Mesodermal cell (in vitro differentiated cells): ENCODE measurements around the gene ISCA1. TPM values are rescaled to one million over a fixed set of nuclear protein-coding genes. Genes with fewer than 3 reads are reported as not detected.

Source experiments
- H3K27ac ChIP-seq: 2 replicates; pipeline ENCODE4 v1.7.0; 2013; ENCODE audit warnings: mild to moderate bottlenecking, low read depth, low read length, moderate library complexity; ENCODE audit not compliant: severe bottlenecking
- H3K36me3 ChIP-seq: 2 replicates; pipeline ENCODE4 v1.7.1; 2013; ENCODE audit warnings: mild to moderate bottlenecking, low read length, moderate library complexity; ENCODE audit not compliant: control insufficient read depth, insufficient read depth
- H3K4me1 ChIP-seq: one replicate; pipeline ENCODE4 v1.7.1; 2013; ENCODE audit warnings: mild to moderate bottlenecking, low read length; ENCODE audit not compliant: insufficient read depth, control insufficient read depth, poor library complexity, severe bottlenecking
- H3K4me3 ChIP-seq: 2 replicates; pipeline ENCODE4 v1.7.0; 2013; ENCODE audit warnings: low read length, control low read depth, mild to moderate bottlenecking; ENCODE audit not compliant: insufficient read depth, poor library complexity, severe bottlenecking; ENCODE audit errors: extremely low read depth
- H3K9me3 ChIP-seq: 2 replicates; pipeline ENCODE4 v1.7.1; 2013; ENCODE audit warnings: mild to moderate bottlenecking, low read length, moderate library complexity; ENCODE audit not compliant: control insufficient read depth
- whole genome bisulfite sequencing, 2 experiments: methylation state at CpG; one replicate each; pipeline ENCODE4 v1.1.5; 2013; ENCODE audit warnings: missing lambda C conversion rate in 2 of 2; ENCODE audit not compliant: insufficient coverage in 2 of 2; 5-methylcytosine and 5-hydroxymethylcytosine counted together
- polyA plus RNA-seq, 2 experiments: library from polyadenylated mRNA; stranded (reverse); fragments of 50-300 nt; gene quantifications; one replicate each; pipeline ENCODE4 v1.2.3, GENCODE V29; 2013

The ISCA1 gene
- 34.9 TPM for polyA plus RNA-seq (2013, experiment 1 of 2)
- 31.5 TPM for polyA plus RNA-seq (2013, experiment 2 of 2)

DNA sequence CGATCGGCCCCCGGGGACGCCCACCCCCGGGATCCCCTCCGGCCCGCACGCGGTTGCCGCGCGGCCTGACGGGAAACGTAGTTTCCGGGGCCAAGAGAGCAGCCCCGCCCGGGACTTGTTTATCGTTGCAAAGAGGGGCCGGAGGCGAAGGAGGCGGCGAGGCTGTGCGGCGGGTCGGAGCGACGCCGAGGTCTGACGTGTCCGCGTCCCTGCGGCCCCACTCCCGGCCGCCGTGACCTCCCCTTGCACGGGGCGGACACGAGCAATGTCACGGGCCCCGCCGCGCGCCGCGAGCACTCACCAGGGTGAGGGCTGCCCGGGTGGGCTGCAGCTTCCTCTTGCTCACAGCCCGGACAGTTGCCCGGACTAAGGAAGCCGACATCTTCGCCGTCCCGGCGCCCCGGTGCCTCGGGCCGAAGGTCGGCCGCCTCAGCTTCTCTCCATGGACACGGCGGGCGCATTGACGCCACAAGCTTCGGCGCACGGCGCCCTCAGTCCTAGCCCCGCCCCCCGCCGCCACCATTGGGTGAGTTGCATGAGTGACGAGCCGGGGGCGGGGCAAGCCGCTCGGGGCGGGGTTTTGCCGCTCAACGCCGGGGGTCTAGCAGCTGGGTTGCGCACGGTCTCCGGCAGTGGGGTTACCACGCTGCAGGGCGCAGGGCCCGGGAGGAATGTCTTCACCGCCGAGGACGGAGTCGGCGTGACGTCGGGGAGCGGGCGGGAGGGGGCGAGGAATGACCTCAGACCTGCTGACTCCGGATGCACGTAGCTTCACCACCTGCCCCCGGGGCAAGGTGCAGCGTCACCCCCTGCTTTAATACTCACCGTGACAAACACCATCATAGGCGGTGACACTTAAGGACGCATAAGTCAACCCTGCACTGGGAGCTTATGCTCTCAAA, at the start of gene ISCA1:
Gene ISCA1 (minus strand): TSS at position 462 of the 902 bp plus-strand sequence. CDS start 80 bp downstream, at position 382.
- Histone ChIP-seq H3K36me3 (peaks cover 21% of the 10 kb centered on the region), H3K4me3 (peak within 1 kb of the TSS; percentile 88), H3K9me3 (no peaks in the 10 kb centered on the region), H3K4me1 (peaks cover 16% of the 10 kb centered on the region), H3K27ac (peak within 1 kb of the TSS; percentile 98)
- 0% methylated on average over 67 to 91 of the region's 101 CpGs for WGBS, 2 experiments

GRCh38 chr9:86330186-86330585, 47.8 kb upstream of the ISCA1 start:
- H3K4me1 ChIP-seq, result peaks cover 10% of the 10 kb centered on the region
- H3K4me3 ChIP-seq, result no peak overlapping the region
- no peak overlapping the region for H3K27ac ChIP-seq
- no peaks in the 10 kb centered on the region for H3K9me3 ChIP-seq
- peaks cover 58% of the 10 kb centered on the region for H3K36me3 ChIP-seq
- 85 to 100% methylated on average over 2 to 3 of the region's 5 CpGs for WGBS, 2 experiments

DNA sequence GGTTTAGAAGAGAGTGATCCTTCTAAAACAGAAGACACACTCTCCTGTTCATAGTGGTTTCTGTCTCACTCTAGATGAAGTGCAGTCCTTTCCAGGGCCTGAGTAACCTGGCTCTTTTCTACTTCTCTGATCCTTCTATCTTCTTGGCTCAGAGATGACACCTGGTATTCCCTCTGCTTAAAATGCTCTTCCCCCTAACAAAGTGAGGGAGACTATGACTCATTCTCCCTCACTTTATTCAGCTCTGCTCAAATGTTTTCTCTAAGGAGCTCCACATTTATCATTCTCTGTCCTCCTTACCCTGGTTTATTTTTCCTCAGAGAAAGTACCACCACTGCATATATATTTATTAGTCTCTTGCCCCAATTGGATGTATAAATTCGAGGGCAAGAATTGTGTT, 47.3 kb upstream of the ISCA1 start:
- H3K9me3 ChIP-seq, result no peaks in the 10 kb centered on the region
- WGBS, 2 experiments, result 100% methylated on average over 1 of the region's 1 CpG; no CpG with 5 or more reads in 1 of the 2 experiments
- H3K36me3 ChIP-seq, result peaks cover 58% of the 10 kb centered on the region

GRCh38 chr9:86328156-86328555, 45.8 kb upstream of the ISCA1 start:
- 50% methylated on average over 2 of the region's 4 CpGs; no CpG with 5 or more reads in 1 of the 2 experiments for WGBS, 2 experiments
- Histone ChIP-seq H3K36me3 (peaks cover 59% of the 10 kb centered on the region), H3K4me1 (no peaks in the 10 kb centered on the region), H3K27ac (no peak overlapping the region), H3K9me3 (no peaks in the 10 kb centered on the region), H3K4me3 (no peak overlapping the region)

More for the DNA sequence above, 47.3 kb upstream of the ISCA1 start:
- Histone ChIP-seq H3K4me3 (no peak overlapping the region), H3K4me1 (peaks cover 5% of the 10 kb centered on the region), H3K27ac (no peak overlapping the region)

DNA sequence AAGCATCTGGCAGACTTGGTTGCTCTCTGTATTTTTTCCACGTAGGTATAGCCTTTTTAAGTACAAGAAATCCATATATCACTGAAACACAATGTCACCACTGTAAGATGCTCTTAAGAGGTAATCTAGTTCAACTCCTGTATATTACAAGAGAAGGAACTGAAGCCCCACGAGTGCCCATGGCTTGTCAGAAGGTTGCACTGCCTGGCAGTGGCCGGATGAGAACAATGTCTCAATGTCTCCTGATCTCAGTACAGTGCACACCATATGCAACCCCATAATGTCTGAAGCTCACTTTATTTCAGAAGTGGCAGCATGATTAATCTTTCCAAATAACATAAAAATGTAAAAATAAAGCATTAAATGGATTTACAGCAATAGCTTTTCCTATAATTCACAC, 44.2 kb upstream of the ISCA1 start:
- WGBS, 2 experiments, result 80 to 86% methylated on average over 2 of the region's 3 CpGs
- Histone ChIP-seq H3K4me1 (no peaks in the 10 kb centered on the region), H3K9me3 (no peaks in the 10 kb centered on the region), H3K4me3 (no peak overlapping the region), H3K27ac (no peak overlapping the region), H3K36me3 (peaks cover 62% of the 10 kb centered on the region)

GRCh38 chr9:86324901-86325300, 42.6 kb upstream of the ISCA1 start:
- Histone ChIP-seq H3K4me3 (no peak overlapping the region), H3K27ac (no peak overlapping the region), H3K9me3 (no peaks in the 10 kb centered on the region), H3K36me3 (peaks cover 73% of the 10 kb centered on the region), H3K4me1 (no peaks in the 10 kb centered on the region)
- no CpG with 5 or more reads among the region's 1 CpG for WGBS, 2 experiments

DNA sequence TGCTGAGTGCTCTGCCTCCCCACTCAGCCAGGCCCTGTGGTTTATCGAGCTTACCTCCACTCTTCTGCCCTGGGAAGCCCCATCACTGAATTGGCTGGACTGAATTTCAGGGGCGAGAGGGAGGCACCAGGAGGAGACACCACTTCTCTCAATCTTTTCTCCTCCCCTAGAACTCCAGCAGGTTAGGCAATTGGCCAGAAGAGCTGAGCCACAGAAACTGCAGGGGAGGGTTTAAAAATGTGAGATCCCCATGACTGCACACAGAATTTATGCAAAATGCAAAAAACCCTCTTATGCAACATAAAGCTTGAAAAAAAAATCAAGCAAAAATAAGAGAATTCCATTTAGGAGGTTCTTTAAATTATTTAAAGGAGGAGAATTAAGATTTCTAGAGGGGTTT, 42.0 kb upstream of the ISCA1 start:
- Histone ChIP-seq H3K9me3 (no peaks in the 10 kb centered on the region), H3K36me3 (peaks cover 79% of the 10 kb centered on the region), H3K27ac (no peak overlapping the region), H3K4me1 (no peaks in the 10 kb centered on the region), H3K4me3 (no peak overlapping the region)
- no CpG with 5 or more reads among the region's 2 CpGs for WGBS, 2 experiments

DNA sequence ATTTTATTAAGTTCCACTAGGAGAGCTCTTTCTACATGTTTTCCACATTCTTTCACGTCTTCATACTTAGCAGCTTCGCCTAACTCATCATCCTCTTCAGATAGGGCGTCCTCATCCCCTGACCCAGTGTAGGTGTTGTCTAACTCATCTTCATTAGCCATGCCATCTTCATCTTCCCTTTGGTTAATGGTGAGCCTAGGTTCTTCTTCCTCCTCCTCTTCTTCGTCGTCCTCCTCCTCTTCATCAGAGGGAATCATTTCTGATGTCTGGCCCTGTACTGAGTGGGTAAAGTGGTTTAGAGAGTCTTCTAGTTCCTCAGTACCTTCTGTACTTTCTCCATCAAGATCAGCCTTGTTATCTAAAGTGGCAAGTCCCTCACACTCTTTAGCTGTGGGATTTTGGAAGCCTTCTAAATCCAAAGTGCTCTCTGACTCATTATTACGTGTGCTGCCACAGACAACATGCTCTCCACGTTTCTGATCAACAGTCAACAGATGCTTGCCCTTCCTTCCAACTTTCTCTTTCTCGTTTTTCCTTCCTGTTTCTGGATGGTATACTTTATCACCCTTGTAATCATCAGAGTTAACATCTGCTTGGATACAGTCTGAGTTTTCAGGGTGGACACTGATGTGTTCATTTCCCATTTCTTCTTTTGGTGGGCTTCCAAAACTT, 40.8 kb upstream of the ISCA1 start:
- peaks cover 90% of the 10 kb centered on the region for H3K36me3 ChIP-seq
- no peaks in the 10 kb centered on the region for H3K4me1 ChIP-seq
- H3K9me3 ChIP-seq, result no peaks in the 10 kb centered on the region
- no peak overlapping the region for H3K4me3 ChIP-seq
- no peak overlapping the region for H3K27ac ChIP-seq
- 94 to 96% methylated on average over 4 to 6 of the region's 8 CpGs for WGBS, 2 experiments

DNA sequence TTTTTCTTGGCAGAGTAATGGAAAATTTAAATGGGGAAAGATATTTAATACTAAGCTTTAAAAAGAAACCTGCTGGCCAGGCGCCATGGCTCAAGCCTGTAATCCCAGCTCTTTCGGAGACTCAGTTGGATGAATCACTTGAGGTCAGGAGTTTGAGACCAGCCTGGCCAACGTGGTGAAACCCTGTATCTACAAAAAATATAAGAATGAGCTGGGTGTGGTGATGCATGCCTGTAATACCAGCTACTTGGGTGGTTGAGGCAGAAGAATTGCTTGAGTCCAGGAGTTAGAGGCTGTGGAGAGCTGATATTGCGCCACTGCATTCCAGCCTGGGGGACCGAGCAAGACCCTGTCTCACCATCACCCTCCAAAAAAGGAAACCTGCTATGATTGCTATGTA, 39.0 kb upstream of the ISCA1 start:
- WGBS, 2 experiments, result 90% methylated on average over 2 of the region's 5 CpGs; no CpG with 5 or more reads in 1 of the 2 experiments
- Histone ChIP-seq H3K4me3 (no peak overlapping the region), H3K9me3 (no peaks in the 10 kb centered on the region), H3K27ac (no peak overlapping the region), H3K4me1 (no peaks in the 10 kb centered on the region), H3K36me3 (peaks cover 92% of the 10 kb centered on the region)

DNA sequence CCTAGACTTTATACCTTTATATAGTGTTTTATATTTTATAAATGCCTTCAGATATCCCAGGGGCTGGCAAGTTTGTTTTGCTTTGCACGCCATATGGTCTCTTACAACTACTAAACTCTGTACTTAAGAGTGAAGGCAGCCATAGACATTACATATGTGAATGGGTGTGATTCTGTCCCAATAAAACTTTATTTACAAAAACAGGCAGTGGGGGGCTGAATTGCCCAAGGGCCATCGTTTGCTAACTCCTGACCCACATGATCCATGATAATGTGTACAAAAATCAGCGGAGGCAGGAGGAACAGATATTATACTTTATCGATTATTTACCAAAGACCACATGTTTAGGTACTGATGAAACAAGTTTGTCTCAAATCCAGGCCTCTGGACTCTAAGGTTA, 35.8 kb upstream of the ISCA1 start:
- Histone ChIP-seq H3K9me3 (peaks cover 4% of the 10 kb centered on the region), H3K4me3 (no peak overlapping the region), H3K4me1 (no peaks in the 10 kb centered on the region), H3K27ac (no peak overlapping the region), H3K36me3 (peaks cover 89% of the 10 kb centered on the region)
- 92% methylated on average over 2 of the region's 4 CpGs; no CpG with 5 or more reads in 1 of the 2 experiments for WGBS, 2 experiments
